HepG2 (cell line): Measurements from ENCODE around the gene RORB.

Experiments used
- CTCF ChIP-seq: sonication (generic); formaldehyde crosslinking; IDR thresholded peaks from 2 replicates; pipeline ENCODE4 v1.5.0; 2020; ENCODE audit warnings: mild to moderate bottlenecking, missing genetic modification reagents, moderate library complexity
- EZH2 ChIP-seq: conservative IDR thresholded peaks from 2 replicates; pipeline ENCODE4 v1.6.1; 2012; ENCODE audit warnings: mild to moderate bottlenecking, low read depth, low read length, moderate library complexity
- JUN ChIP-seq: sonication (generic); formaldehyde crosslinking; IDR thresholded peaks from 2 replicates; pipeline ENCODE4 v1.4.0; 2020; ENCODE audit warnings: mild to moderate bottlenecking, missing genetic modification reagents
- YY1 ChIP-seq: IDR thresholded peaks from 2 replicates; pipeline ENCODE4 v1.6.1; 2011; ENCODE audit warnings: low read length, low read depth, moderate library complexity, mild to moderate bottlenecking; ENCODE audit not compliant: insufficient read depth, insufficient replicate concordance
- ZNF629 ChIP-seq: sonication (generic); formaldehyde crosslinking; conservative IDR thresholded peaks from 2 replicates; pipeline ENCODE4 v1.5.0; 2020; ENCODE audit warnings: missing genetic modification reagents
- ZSCAN20 ChIP-seq: sonication (generic); formaldehyde crosslinking; IDR thresholded peaks from 2 replicates; pipeline ENCODE4 v1.4.0; 2020; ENCODE audit warnings: missing genetic modification reagents, mild to moderate bottlenecking, borderline replicate concordance

DNA sequence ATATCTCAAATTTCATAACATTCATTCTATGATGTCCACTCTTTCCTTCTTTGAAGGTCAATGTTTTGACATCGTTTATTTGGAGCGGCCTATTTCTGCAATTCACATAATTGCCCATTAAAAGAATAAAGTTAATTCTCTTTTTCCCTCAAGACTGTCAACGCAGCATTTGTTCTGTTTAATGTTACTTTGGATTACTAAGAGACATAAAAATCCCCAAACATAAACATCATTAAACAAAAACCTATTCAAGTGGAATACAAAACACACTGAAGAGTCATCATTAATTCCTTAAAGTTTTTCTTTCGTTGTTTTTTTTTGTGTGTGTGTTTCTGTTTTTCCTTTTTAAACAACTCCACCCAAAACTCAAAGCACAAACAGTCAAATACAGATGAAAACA lies 239.5 kb downstream of the RORB start:
- TF ChIP-seq YY1 (no peak), JUN (CRISPR knock-in tag) (no peak), CTCF (no peak), ZNF629 (CRISPR knock-in tag) (no peak), ZSCAN20 (CRISPR knock-in tag) (no peak), EZH2 (no peak)
